Stimulated activated CD4-positive, alpha-beta T cell treated with anti-CD3 and anti-CD28 coated beads, Interleukin-2, amount 100 ng/mL, for 24 hours (primary cell): Measurements from ENCODE around the gene C3orf80.
"Not testable (repeated sequence)": the region's sequence is repeated elsewhere in the genome, so short reads cannot be mapped to it uniquely, and the experiment has no call there.

Experiments used
- DNase-seq, 2 donors: peaks; one replicate each; pipeline ENCODE4 v3.0.0-alpha.2; 2020

Gene C3orf80

DNA sequence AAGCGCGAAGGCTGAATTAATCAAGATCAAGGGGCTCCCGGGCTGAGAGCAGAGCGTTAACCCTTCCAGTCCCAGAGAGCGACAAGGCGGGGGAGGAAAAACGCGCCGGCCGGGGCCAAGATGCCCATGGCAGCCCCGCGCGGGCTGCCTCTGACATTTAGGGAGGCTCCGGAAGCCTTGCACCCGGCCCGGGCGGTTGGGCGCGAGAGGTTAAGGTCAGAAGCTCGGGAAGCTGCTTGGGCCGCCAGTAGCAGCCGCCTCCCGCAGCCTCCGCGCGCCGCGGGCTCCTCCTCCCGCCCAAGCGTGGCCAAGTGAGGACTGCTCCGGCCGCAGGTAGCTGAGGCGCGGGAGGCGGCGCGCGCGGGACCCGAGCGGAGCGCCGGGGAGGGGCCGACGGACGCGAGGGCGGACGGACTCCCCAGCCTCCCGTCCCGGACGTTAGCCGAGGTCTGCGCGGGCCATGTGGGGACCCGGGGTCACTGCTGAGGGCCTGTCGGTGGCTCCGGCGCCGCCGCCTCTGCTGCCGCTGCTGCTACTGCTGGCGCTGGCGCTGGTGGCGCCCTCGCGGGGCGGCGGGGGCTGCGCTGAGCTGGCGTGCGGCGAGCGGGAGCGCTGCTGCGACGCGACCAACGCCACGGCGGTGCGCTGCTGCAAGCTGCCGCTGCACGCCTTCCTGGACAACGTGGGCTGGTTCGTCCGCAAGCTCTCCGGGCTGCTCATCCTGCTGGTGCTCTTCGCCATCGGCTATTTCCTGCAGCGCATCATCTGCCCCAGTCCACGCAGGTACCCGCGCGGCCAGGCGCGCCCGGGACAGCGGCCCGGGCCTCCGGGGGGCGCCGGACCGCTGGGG is at the start of gene C3orf80:
Gene C3orf80, plus strand, starts transcription at position 247 of the 850 bp plus-strand sequence. Its CDS starts 214 bp downstream, at position 461.
- DNase-seq = peak; percentile 36 to 65

DNA sequence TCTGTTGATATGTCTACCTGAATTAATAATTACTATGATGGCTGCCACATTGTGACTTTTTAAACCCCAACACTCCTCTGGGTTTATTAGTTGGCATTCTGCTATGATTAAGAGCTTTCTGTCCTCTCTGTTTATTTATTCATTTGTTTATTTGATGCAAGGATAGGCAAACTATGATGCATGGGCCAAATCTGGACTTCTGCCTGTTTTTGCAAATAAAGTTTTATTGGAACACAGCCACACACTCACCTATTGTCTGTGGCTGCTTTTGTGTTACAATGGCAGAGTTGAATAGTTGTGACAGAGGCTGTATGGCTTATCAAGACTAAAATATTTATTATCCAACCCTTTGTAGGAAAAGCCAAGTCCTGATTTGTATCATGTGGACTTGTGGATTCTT is 48.3 kb upstream of the C3orf80 start:
- no peak for DNase-seq

DNA sequence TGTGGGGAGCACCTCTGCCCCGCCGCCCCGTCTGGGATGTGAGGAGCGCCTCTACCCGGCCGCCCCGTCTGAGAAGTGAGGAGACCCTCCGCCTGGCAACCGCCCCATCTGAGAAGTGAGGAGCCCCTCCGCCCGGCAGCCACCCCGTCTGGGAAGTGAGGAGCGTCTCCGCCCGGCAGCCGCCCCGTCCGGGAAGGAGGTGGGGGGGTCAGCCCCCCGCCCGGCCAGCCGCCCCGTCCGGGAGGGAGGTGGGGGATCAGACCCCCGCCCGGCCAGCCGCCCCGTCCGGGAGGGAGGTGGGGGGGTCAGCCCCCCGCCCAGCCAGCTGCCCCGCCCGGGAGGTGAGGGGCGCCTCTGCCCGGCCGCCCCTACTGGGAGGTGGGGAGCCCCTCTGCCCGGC is 46.6 kb upstream of the C3orf80 start:
- not testable (repeated sequence) for DNase-seq

DNA sequence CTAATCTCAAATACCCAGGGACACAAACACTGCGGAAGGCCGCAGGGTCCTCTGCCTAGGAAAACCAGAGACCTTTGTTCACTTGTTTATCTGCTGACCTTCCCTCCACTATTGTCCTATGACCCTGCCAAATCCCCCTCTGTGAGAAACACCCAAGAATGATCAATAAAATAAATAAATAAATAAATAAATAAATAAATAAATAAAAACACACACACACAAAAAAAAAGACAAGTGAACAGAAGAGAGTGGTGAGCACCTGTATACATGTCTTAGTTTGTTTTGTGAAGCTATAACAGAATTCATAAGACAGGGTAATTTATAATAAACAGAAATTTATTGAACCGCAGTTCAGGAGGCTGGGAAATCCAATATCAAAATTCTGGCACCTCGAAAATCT is 45.8 kb upstream of the C3orf80 start:
- DNase-seq = not testable (repeated sequence)

DNA sequence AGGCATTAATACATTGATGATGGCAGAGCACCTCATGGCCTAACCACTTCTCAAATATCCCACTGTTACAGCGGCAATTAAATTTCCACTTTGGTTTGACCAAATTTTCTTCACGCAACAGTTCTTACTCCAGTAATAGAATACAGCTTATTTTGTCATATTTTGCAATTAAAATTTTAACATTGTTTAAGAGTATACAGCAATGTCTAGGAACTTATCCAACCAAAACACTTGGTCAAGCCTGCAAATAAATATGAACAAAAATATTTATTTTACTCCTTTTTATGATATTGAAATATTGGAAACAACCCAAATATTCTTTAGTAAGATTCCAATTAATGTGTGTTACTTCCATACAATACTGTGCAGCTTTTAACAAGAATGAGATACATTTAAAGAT is 45.3 kb upstream of the C3orf80 start:
- DNase-seq = no peak

DNA sequence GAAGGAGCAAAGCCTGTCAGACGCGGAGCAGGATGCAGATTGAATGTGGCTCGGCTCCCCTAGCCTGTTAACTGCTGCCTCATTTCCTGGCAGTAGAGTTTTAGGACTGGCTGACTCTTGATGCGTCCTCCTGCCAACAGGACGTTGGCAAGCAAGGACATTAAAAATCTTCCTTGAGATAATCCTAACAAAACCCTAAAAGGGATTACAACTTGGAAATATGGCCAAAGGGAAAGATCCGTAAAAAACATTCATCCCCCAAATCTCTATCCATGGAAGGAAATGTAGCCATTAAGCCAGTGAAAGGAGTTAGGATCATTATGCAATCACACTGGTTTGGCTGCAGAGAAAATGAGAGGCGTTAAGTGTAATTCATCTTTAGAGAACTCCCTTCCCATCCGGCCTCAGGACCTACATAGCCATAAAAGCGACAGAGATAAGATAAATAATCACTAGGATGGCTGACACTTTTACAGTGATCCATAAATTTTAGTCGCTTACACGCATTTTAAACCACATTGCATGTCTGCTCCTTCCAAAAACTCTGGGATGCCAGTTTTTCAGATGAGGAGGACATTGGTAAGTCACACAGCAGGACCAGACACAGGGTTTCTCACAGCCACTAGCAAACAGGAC is 44.5 kb upstream of the C3orf80 start:
- DNase-seq = no peak

DNA sequence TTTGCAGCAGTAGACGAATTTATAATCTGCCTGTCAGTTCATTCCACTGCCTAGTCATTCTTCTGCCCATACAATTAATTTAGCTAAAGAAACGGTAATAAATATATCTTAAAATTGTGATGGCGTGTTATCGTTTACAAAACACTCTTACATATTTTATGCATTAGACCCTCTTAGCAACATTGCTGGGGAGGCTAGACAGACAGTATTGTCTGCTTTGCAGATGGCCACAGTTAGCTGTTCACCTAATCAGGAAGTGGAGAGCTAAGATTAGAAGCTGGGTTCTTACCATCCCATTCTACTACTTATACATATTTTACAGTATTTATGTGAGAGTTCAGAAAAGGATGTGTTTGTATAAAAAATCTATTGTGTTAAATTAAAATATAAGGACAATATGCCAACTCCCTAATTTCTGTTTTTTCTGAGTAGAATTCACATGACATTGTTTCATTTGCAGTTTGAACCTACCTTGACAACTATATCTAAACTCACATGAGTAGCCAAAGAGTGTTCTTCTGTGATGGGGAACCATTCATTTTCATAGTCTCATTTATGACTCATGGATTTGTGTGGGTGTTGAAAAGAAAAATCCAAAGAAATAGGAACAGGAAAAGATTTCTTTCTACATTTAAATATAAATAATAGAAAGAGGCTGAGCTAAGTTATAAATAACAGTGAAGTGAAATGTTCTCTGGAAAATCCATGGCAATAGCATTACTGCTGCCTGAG is 41.7 kb upstream of the C3orf80 start:
- DNase-seq = no peak

DNA sequence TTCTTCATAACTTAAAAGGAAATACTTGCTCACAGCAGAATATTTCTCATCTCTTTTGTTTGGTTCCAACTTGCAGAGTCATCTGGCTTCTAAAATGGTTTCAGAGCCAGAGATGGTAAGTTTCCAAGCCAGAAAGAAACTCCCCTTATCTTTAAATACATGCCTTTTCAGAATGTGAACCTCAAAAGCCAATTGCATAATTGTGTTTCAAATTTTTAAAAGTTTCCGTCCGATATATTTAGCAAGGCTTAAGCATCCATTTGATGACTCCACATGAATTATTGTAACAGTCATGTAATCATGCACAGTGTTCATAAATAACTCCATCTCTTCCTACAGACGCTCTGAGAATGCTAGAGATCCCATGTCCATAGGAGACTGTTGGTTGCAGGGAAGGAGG is 40.6 kb upstream of the C3orf80 start:
- DNase-seq = no peak

DNA sequence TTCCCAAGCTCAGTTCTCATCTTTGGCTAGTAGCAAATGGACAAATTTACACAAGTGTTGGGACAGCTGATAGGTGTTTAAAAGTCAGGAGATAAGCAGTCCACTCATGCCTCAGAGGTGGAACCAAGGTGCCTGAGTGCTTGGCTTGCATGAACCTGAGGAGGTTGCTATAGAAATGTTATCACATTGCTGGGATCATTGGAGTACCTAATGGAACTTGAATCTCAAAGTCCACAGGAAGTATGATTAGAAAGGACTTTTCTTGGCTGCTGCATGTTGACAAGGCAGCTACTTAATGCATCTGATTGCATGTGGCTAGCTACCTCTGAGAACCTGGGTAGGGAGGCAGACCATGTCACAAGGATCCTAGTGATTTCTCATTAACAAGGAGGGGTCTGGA is 39.5 kb upstream of the C3orf80 start:
- DNase-seq = no peak

DNA sequence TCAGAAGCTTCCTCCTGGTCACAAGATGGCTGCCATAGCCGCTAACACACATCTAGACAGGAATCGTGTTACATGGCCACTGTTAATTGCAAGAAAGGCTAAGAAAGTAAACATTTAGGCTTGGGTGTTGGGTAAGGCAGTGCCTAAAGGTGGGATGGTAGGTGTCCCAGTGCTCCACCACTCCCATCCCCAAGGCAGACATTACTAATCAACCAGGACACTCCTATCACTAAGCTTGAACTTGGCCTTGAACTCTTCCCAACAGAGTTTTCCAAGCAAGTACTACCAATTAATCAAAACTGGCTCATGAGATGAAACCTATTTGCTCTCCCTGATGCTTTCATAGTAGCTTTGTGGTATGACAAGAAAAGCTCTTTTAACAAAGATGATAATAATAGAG is 37.9 kb upstream of the C3orf80 start:
- no peak for DNase-seq

DNA sequence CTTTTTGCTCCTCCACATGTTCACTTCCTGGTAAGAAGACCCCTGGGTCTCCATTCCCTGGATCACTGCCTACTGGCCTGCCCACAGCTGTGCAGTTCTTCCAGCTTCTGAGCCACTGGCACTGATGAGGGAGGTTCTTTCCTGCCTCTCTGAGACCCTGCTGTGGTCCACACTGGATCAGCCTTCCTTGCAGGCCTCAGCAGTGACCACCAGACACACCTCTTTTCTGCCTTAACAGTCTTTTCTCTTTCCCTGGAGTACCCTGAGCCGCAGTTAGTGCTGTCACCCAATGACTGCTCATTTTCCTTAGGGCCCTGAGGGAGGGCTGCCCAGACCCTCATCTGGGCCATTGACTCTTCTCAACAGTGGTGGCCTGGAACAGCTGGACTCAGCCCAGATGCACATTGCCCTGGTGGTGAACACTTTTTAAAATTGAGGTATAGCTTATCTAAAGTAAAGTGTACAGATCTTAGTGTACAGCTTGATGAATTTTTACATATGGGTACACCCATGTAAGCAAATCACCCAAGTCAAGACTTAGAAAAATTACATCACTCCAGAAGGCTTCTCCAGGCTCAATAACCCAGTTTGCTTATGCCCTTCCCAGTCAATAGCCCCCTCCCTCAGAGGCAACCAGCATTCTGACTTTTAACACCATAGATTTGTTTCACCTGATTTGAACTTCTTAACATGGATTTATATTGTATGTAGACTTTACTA is 32.8 kb upstream of the C3orf80 start:
- DNase-seq = no peak

DNA sequence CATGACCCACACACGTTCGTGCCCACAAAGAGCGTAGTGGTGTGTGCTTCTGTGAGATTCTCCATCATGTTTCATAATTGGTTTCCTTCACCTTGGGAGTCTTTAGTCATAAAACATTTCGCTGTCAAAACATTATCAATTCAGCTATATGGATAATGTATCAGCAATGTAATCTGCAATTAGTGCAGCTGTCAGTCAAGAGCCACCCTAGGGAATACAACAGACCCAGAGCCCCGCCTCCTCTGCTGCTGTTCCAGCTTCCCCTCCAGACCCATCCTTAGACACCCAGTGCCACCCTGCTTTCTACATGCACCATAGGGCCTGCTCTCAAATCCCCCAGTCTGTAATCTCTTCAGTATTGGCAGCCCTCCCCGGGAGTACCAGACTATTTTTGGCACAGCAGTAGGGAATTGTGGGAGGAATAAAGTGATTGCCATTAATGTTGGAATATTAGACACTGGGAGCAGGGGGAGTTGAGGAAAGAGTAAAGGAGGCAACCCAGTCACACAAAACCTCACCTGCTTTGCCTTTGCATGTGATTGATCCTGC is 31.5 kb upstream of the C3orf80 start:
- no peak for DNase-seq

DNA sequence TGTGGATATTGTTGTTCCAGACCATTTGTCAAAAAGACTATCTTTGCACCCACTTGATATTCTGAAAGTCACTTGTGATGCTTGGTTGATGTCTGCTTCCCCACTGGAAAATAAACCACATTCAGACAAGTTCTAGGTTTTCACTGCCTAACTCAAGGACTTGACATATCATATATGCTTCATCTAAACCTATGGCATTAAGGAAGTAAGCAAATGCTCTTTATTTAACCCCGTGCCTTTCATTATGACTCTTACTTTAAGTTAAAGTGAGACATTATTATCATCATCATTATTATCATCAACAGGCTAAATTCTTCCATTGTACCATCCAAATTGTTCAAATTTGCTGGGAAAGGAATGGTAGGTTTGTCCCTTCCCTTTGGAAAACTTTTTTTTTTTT is 30.8 kb upstream of the C3orf80 start:
- DNase-seq = no peak

DNA sequence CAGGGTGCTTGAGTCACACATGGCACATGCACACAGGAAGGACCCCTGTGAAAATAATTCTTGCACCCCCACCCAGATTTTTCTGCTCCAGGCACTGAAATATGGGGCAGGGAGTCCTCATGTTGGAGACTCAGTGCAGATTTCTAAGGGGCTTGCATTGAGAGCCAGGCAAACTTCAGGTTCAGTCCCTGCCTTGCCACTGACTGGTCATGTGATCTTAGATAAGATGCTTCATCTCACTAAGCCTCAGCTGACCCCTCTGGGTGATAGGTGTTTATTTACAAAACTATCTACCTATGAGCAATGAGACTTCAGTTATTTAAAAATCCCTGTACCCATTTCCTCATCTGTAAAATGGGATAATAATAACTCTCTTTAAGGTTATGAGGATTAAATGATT is 30.1 kb upstream of the C3orf80 start:
- no peak for DNase-seq

DNA sequence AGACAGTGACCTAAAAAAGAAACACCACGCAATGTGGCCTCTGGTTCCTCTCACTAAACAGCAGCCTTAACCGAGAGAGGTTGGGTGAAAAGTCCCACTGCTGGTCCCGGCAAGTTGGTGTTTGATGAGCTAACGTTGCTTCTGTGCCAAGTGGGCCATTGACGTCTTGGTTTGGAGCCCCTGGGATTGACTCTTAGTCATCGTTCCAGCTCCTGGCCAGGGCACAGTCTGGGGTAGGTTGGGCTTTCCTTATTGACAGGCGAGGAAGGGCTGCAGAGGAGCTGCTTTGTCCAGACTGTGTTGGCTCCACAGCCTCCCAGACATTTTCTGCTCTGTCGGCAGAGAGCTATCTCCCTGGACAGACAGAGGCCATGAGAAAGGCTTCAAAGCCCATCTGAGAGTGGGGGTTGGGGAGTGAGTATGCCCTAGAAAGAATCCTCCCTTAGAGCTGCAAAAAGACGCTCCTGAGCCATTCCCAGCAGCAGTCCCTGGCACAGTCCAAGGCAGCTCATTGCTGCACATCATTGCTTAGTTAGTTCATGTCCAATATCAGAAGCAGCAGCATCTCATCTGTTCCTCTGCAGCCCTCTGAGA is 28.6 kb upstream of the C3orf80 start:
- no peak for DNase-seq

DNA sequence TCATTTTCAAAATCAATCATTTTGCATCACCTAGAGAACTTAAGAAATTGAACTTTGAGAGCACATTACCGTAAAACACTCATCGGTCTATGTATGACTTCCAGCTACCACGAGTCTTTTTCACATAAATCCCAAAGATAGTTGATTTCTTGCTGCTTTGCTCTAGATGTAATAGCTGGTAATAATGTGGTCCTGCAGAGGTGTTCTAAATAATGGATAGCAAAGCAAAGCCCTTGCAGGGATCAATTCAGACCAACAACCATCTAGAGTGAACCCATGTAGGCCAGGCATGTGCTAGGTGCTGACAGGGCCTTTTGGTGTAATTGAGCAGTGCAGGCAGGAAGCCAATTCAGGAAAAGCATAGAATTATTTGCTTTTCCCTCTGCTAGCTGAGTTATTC is 26.1 kb upstream of the C3orf80 start:
- no peak for DNase-seq

DNA sequence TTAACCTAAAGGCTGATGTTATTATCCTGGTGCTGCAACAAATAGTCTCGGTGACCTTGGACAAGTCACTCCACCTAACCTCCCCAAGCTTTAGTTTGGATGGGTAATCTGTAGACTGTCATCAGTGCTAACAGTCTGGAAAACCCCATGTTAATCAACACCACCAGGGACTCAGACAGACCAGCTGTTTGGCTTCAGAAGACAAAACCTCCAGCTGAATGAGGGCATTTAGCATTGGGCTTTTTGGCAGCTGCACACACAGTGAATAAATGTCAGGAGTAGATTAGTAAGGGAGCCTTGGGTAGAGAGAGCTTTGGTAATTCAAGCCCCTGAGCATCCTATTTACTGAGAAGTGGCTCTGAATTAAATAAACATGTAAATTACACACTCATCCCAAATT is 24.9 kb upstream of the C3orf80 start:
- DNase-seq = no peak

DNA sequence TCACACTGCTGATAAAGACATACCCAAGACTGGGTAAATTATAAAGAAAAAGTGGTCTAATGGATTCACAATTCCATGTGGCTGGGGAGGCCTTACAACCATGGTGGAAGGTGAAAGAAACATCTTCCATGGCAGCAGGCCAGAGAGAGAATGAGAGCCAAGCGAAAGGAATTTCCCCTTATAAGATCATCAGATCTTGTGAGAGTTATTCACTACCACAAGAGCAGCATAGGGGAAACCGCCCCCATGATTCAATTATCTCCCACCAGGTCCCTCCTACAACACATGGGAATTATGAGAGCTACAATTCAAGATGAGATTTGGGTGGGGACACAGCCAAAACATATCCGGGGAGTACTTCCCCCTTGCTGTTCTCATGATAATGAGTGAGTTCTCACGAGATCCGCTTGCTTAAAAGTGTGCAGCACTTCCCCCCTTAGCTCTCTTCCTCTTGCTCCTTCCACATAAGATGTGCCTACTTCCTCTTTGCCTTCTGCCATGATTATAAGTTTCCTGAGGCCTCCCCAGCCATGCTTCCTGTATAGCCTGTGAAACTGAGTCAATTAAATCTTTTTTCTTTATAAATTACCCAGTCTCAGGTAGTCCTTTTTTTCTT is 20.7 kb upstream of the C3orf80 start:
- DNase-seq = not testable (repeated sequence)

DNA sequence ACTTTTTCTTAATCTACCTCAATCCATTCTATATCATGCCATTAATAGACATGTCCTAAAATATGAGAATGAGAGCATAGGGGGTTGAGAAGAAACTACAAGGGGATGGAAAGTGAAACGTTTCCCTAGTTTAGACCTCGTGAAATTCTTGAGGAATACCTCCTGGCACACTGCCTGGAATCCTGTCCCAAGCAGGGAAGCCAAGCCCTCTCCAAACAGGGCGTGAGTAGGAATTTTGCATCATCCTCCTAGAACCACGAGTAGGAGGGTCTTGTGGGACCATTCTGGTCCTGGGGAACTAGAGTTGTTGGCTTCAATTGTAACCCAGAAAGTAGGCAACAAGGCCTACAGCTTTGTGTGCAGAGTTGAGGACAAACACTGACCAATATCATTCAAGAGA is 19.6 kb upstream of the C3orf80 start:
- DNase-seq = no peak

DNA sequence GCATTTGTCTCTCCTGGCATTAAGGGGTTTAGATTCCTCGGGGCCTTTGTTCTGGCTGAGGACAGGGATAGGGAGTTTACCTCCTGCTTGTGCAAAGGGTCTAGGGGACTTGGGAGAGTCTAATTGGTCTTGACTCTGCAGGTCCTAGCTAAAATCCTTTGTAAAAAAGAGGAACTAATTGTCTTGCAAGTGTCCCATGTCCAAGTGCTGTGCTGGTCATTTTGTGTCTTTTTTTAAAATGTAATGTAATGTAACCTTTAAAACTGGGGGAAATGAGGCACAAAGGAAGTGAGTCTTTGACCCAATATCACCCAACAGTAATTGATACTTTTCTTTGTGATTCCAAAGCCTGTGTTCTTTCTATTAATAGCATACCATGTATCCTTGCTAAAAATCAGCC is 14.9 kb upstream of the C3orf80 start:
- DNase-seq = no peak

DNA sequence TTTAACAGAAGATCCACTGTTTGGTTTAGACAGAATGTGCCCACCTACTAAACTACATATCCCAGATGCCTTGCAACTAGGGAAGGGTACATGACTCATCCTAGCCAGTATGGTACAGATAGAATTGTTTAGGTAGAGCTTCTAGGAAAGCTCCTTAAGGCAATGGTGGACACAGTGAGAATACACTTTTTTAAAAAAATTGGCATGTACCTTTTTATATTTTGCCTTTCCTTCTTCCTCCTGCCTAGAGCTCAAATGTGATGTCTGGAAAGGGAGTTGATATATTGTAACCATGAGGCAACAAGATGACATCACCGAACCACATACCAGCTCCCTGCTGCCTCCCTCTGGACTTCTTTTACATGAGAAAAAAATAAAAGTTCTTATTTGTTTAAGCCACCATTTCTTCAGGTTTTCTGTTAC is 14.4 kb upstream of the C3orf80 start:
- DNase-seq = no peak

DNA sequence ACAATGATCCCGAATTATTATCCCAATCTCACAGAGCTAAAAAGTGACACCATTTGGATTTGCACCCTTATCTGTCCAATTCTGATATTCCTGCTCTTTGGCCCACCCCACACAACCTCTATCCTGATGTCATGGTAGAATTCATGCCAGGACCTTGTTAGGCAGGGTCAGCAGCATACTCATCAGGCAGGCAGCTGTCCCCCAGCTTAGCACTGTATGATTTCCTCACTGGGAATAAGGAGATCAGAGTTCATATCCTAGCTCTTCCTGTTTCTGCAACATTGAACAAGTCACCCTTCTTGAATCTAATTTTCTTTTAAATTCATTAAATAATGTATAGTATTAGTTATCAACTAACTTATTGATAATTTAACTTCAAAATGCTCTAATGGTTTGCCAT is 12.0 kb upstream of the C3orf80 start:
- DNase-seq = no peak
